Heart right ventricle (tissue), 16 donors: ENCODE results near the gene CAMSAP1. TPM values are rescaled to one million over a fixed set of nuclear protein-coding genes. Genes with fewer than 3 reads are reported as not detected.

Source experiments
- ATAC-seq, 8 donors: fragments of 200-7000 bp; cut with Tn5 transposase; one replicate each; pipeline ENCODE4 v1.9.1; 2020; ENCODE audit warnings: mild to moderate bottlenecking in 8 of 8, moderate library complexity in 8 of 8, moderate number of reproducible peaks in 1 of 8
- DNase-seq, 2 donors: peaks; one replicate each; pipeline ENCODE4 v3.0.0-alpha.2; 2020
- H3K27ac ChIP-seq, 10 donors: fragments of 200-600 bp; sonication (generic) in 2 of 10; one replicate each; pipeline versions ENCODE4 v1.5.0 to v1.8.0; 2020 to 2022; ENCODE audit warnings: mild to moderate bottlenecking in 3 of 10
- H3K27me3 ChIP-seq, 7 donors: fragments of 200-600 bp; one replicate each; pipeline ENCODE4 v1.8.0; 2021 to 2022; ENCODE audit warnings: mild to moderate bottlenecking in 2 of 7
- H3K36me3 ChIP-seq, 9 donors: fragments of 200-600 bp; sonication (generic) in 1 of 9; one replicate each; pipeline versions ENCODE4 v1.5.0 to v1.8.0; 2020 to 2022; ENCODE audit warnings: mild to moderate bottlenecking in 2 of 9
- H3K4me1 ChIP-seq, 9 donors: fragments of 200-600 bp; sonication (generic) in 1 of 9; one replicate each; pipeline versions ENCODE4 v1.5.0 to v1.8.0; 2020 to 2022; ENCODE audit warnings: mild to moderate bottlenecking in 4 of 9
- H3K4me3 ChIP-seq, 10 donors: fragments of 200-600 bp; sonication (generic) in 2 of 10; one replicate each; pipeline versions ENCODE4 v1.5.0 to v1.8.0; 2020 to 2022; ENCODE audit warnings: mild to moderate bottlenecking in 7 of 10, moderate library complexity in 2 of 10
- H3K9me3 ChIP-seq, 11 donors: fragments of 200-600 bp in 10 of 11; sonication (generic) in 2 of 11; one replicate each; pipeline versions ENCODE4 v1.5.0 to v1.8.0; 2013 to 2022; ENCODE audit warnings: mild to moderate bottlenecking in 2 of 11, control low read depth in 1 of 11, moderate library complexity in 1 of 11
- CTCF ChIP-seq, 9 donors: fragments of 200-600 bp; sonication (generic) in 2 of 9; IDR thresholded peaks; one replicate each; pipeline versions ENCODE4 v1.5.0 to v1.8.0; 2021 to 2022; ENCODE audit warnings: antibody characterized with exemption in 9 of 9, mild to moderate bottlenecking in 5 of 9, moderate library complexity in 1 of 9
- WGBS, 2 donors: extraction: QIAGEN DNeasy Blood & Tissue Kit; methylation state at CpG; one replicate each; pipeline ENCODE4 v1.1.7; 2013; ENCODE audit warnings: inconsistent platforms in 1 of 2; 5-methylcytosine and 5-hydroxymethylcytosine counted together
- intact Hi-C, 10 donors: fragments of 100-400 bp; cut with DNase I; formaldehyde crosslinking; loops; one replicate each; pipeline versions ENCODE4 v1.11.1 to v1.14.2; 2022
- polyA plus RNA-seq, 2 donors: library from polyadenylated mRNA; stranded (reverse); fragments of 200-250 nt; gene quantifications; one replicate each; pipeline ENCODE4 v1.2.3, GENCODE V29; 2013
- total RNA-seq, 10 donors: library from RNA; stranded (reverse); fragmentation: NEBNext Ultra II Directional in 3 of 10; extraction: Animal tissue kit (Norgen Biotek cat#: 25700) in 3 of 10; gene quantifications; one replicate each; pipeline versions ENCODE4 v1.2.1 to v1.2.4, GENCODE V29; 2021 to 2023
- donor health status: Arrhythmogenic right ventricular cardiomyopathy.
- donor health status: ischemic (EF 13 %, LVEDD 7.1; RV severe dilation, severe dysfunction).
- donor health status: healthy with polysubstance abuse.
- donor health status: DM: no; HTN: yes; CAD: no.
- donor health status: DM: no; HTN: no; CAD: no.
- donor health status: ischemic (EF 25% LVEDD 6.9; RV normal size, moderate dysfunction).
- donor health status: ischemic (EF 25% LVEDD 5.7; RV mildly dilated, moderate dysfunction).
- donor health status: healthy.
- donor health status: DM: yes; HTN: yes; CAD: no.
- donor health status: Ischemic cardiomyopathy.
- donor health status: ischemic (EF 35%, LVEDD 5.7; RV mildly dilated, moderate dysfunction).
- donor health status: nonischemic (EF 11% LVEDD 7.7; RV severe dilation, severe dysfunction).
- donor health status: DM: yes; HTN: yes; CAD: no.
- donor health status: PGD.
- donor health status: ischemic (EF 29% LVEDD 5.4; RV normal size, mild dysfunction).
- donor health status: nonischemic (EF 23%, LVEDD 6.1; RV moderate dilation, normal function).

CAMSAP1 gene
- total and polyA plus RNA-seq, 12 donors, result 6.7 to 25.0 (median 19.4) TPM

- H3K4me1 ChIP-seq, result peaks cover 34 to 98% (median 67%) of the 10 kb centered on the region in 9 donors
- intact Hi-C loops, result no loop called here
- WGBS, 2 donors, result 85 to 87% methylated on average over 22 of the region's 22 CpGs
Observed at GRCh38 chr9:135888126-135888765, 19.1 kb downstream of the CAMSAP1 start.

GRCh38 chr9:135887585-135888050 lies 19.7 kb downstream of the CAMSAP1 start:
- no peaks in the 10 kb centered on the region for H3K9me3 ChIP-seq
- peaks cover 0 to 2% (median 0%) of the 10 kb centered on the region in 9 donors for H3K36me3 ChIP-seq
- intact Hi-C loops, result no loop called here
- peak overlapping the region in 8 of 10 donors; percentile 19 to 75 (median 30) for H3K27ac ChIP-seq
- H3K4me1 ChIP-seq, result peaks cover 34 to 93% (median 65%) of the 10 kb centered on the region in 9 donors
- 41% methylated on average over 12 of the region's 12 CpGs for WGBS, 2 donors
- H3K27me3 ChIP-seq, result no peaks in the 10 kb centered on the region
- DNase-seq (peak in 1 of 2 donors; percentile 31), ATAC-seq (peak; percentile 31 to 54 (median 47))
- H3K4me3 ChIP-seq, result peak overlapping the region in 4 of 10 donors; percentile 5 to 31 (median 14)
- TF ChIP-seq CTCF (IDR thresholded peaks at IDR 0.05), result no peak

More at GRCh38 chr9:135888126-135888765, 19.1 kb downstream of the CAMSAP1 start:
- peak overlapping the region in 6 of 10 donors; percentile 19 to 75 (median 42) for H3K27ac ChIP-seq
- H3K4me3 ChIP-seq, result peak overlapping the region in 1 of 10 donors; percentile 13
- no peak for DNase-seq
- no peak for TF ChIP-seq CTCF (IDR thresholded peaks at IDR 0.05)
- H3K36me3 ChIP-seq, result no peaks in the 10 kb centered on the region
- no peaks in the 10 kb centered on the region for H3K27me3 ChIP-seq
- peak in 1 of 8 donors; percentile 2 for ATAC-seq
- no peaks in the 10 kb centered on the region for H3K9me3 ChIP-seq

GRCh38 chr9:135887021-135887507 lies 20.3 kb downstream of the CAMSAP1 start:
- Histone ChIP-seq H3K4me3 (peak overlapping the region in 4 of 10 donors; percentile 5 to 31 (median 14)), H3K4me1 (peaks cover 34 to 87% (median 65%) of the 10 kb centered on the region in 9 donors), H3K27ac (peak overlapping the region in 8 of 10 donors; percentile 19 to 75 (median 30)), H3K36me3 (peaks cover 0 to 8% (median 0%) of the 10 kb centered on the region in 9 donors), H3K9me3 (no peaks in the 10 kb centered on the region), H3K27me3 (no peaks in the 10 kb centered on the region)
- intact Hi-C loops, result no loop called here
- no peak for TF ChIP-seq CTCF (IDR thresholded peaks at IDR 0.05)
- peak; percentile 50 to 61 for DNase-seq
- 27 to 42% methylated on average over 18 of the region's 18 CpGs for WGBS, 2 donors
- peak; percentile 20 to 66 (median 55) for ATAC-seq

GRCh38 chr9:135886147-135886981 lies 21.0 kb downstream of the CAMSAP1 start:
- Histone ChIP-seq H3K27ac (peak overlapping the region in 2 of 10 donors; percentile 60 to 75), H3K36me3 (peaks cover 0 to 15% (median 0%) of the 10 kb centered on the region in 9 donors), H3K4me3 (no peak overlapping the region), H3K9me3 (no peaks in the 10 kb centered on the region), H3K4me1 (peaks cover 34 to 80% (median 61%) of the 10 kb centered on the region in 9 donors), H3K27me3 (no peaks in the 10 kb centered on the region)
- DNase-seq (no peak), ATAC-seq (peak in 3 of 8 donors; percentile 4 to 10 (median 5))
- intact Hi-C loops, result no loop called here
- no peak for TF ChIP-seq CTCF (IDR thresholded peaks at IDR 0.05)
- 76 to 80% methylated on average over 21 of the region's 21 CpGs for WGBS, 2 donors
